IPS-15b (cell line): Measurements from ENCODE around the gene BATF.

Source experiments
- H3K27me3 ChIP-seq: one replicate; pipeline ENCODE4 v1.6.1; 2013; ENCODE audit warnings: low read length; ENCODE audit not compliant: control insufficient read depth, insufficient read depth
- H3K36me3 ChIP-seq: one replicate; pipeline ENCODE4 v1.6.1; 2013; ENCODE audit warnings: low read length; ENCODE audit not compliant: control insufficient read depth, insufficient read depth
- H3K4me1 ChIP-seq: one replicate; pipeline ENCODE4 v1.6.1; 2013; ENCODE audit warnings: mild to moderate bottlenecking, low read length; ENCODE audit not compliant: control insufficient read depth, insufficient read depth
- H3K4me3 ChIP-seq: one replicate; pipeline ENCODE4 v1.5.1; 2013; ENCODE audit warnings: low read depth, low read length
- H3K9ac ChIP-seq: one replicate; pipeline ENCODE4 v1.6.1; 2013; ENCODE audit warnings: low read depth, mild to moderate bottlenecking, low read length
- H3K9me3 ChIP-seq: one replicate; pipeline ENCODE4 v1.6.1; 2013; ENCODE audit warnings: mild to moderate bottlenecking, low read length; ENCODE audit not compliant: control insufficient read depth, insufficient read depth

BATF gene

GRCh38 chr14:75559045-75559444, 36.8 kb downstream of the BATF start:
- Histone ChIP-seq H3K4me1 (peaks cover 6% of the 10 kb centered on the region), H3K9ac (no peak overlapping the region), H3K9me3 (no peaks in the 10 kb centered on the region), H3K27me3 (no peaks in the 10 kb centered on the region), H3K4me3 (no peak overlapping the region), H3K36me3 (peaks cover 2% of the 10 kb centered on the region)

- H3K4me1 ChIP-seq = peaks cover 6% of the 10 kb centered on the region
- no peak overlapping the region for H3K4me3 ChIP-seq
- no peaks in the 10 kb centered on the region for H3K9me3 ChIP-seq
- H3K27me3 ChIP-seq = no peaks in the 10 kb centered on the region
- H3K9ac ChIP-seq = no peak overlapping the region
- peaks cover 2% of the 10 kb centered on the region for H3K36me3 ChIP-seq
Observed at GRCh38 chr14:75559451-75560222, 37.4 kb downstream of the BATF start.

- H3K27me3 ChIP-seq = no peaks in the 10 kb centered on the region
- peaks cover 6% of the 10 kb centered on the region for H3K4me1 ChIP-seq
- peaks cover under 1% of the 10 kb centered on the region for H3K36me3 ChIP-seq
- no peak overlapping the region for H3K4me3 ChIP-seq
- no peak overlapping the region for H3K9ac ChIP-seq
- H3K9me3 ChIP-seq = no peaks in the 10 kb centered on the region
Observed at GRCh38 chr14:75561013-75561432, 38.8 kb downstream of the BATF start.

- no peak overlapping the region for H3K4me3 ChIP-seq
- no peaks in the 10 kb centered on the region for H3K36me3 ChIP-seq
- H3K9me3 ChIP-seq = no peaks in the 10 kb centered on the region
- H3K4me1 ChIP-seq = peaks cover 6% of the 10 kb centered on the region
- H3K27me3 ChIP-seq = no peaks in the 10 kb centered on the region
- no peak overlapping the region for H3K9ac ChIP-seq
Observed at GRCh38 chr14:75562089-75562488, 39.8 kb downstream of the BATF start.

- peaks cover 6% of the 10 kb centered on the region for H3K4me1 ChIP-seq
- H3K9me3 ChIP-seq = no peaks in the 10 kb centered on the region
- no peak overlapping the region for H3K4me3 ChIP-seq
- H3K27me3 ChIP-seq = no peaks in the 10 kb centered on the region
- H3K9ac ChIP-seq = no peak overlapping the region
- H3K36me3 ChIP-seq = no peaks in the 10 kb centered on the region
Observed at GRCh38 chr14:75562489-75562888, 40.2 kb downstream of the BATF start.

- Histone ChIP-seq H3K9me3 (no peaks in the 10 kb centered on the region), H3K4me3 (no peak overlapping the region), H3K4me1 (peaks cover 6% of the 10 kb centered on the region), H3K27me3 (no peaks in the 10 kb centered on the region), H3K9ac (no peak overlapping the region), H3K36me3 (no peaks in the 10 kb centered on the region)
Observed at GRCh38 chr14:75563931-75564330, 41.7 kb downstream of the BATF start.

- Histone ChIP-seq H3K27me3 (no peaks in the 10 kb centered on the region), H3K36me3 (no peaks in the 10 kb centered on the region), H3K9ac (no peak overlapping the region), H3K4me3 (no peak overlapping the region), H3K4me1 (peaks cover 4% of the 10 kb centered on the region), H3K9me3 (no peaks in the 10 kb centered on the region)
Observed at GRCh38 chr14:75565056-75565455, 42.8 kb downstream of the BATF start.

GRCh38 chr14:75566321-75566720, 44.1 kb downstream of the BATF start:
- Histone ChIP-seq H3K9me3 (no peaks in the 10 kb centered on the region), H3K4me3 (no peak overlapping the region), H3K9ac (no peak overlapping the region), H3K27me3 (no peaks in the 10 kb centered on the region), H3K36me3 (no peaks in the 10 kb centered on the region), H3K4me1 (no peaks in the 10 kb centered on the region)

GRCh38 chr14:75566752-75567151, 44.5 kb downstream of the BATF start:
- Histone ChIP-seq H3K9me3 (no peaks in the 10 kb centered on the region), H3K9ac (no peak overlapping the region), H3K36me3 (no peaks in the 10 kb centered on the region), H3K4me1 (no peaks in the 10 kb centered on the region), H3K4me3 (no peak overlapping the region), H3K27me3 (no peaks in the 10 kb centered on the region)

GRCh38 chr14:75568140-75568539, 45.9 kb downstream of the BATF start:
- no peaks in the 10 kb centered on the region for H3K4me1 ChIP-seq
- H3K27me3 ChIP-seq = no peaks in the 10 kb centered on the region
- no peaks in the 10 kb centered on the region for H3K9me3 ChIP-seq
- no peak overlapping the region for H3K9ac ChIP-seq
- H3K4me3 ChIP-seq = no peak overlapping the region
- H3K36me3 ChIP-seq = no peaks in the 10 kb centered on the region

GRCh38 chr14:75568791-75569190, 46.5 kb downstream of the BATF start:
- Histone ChIP-seq H3K4me3 (no peak overlapping the region), H3K4me1 (no peaks in the 10 kb centered on the region), H3K9ac (no peak overlapping the region), H3K27me3 (no peaks in the 10 kb centered on the region), H3K9me3 (no peaks in the 10 kb centered on the region), H3K36me3 (no peaks in the 10 kb centered on the region)

GRCh38 chr14:75570797-75571196, 48.5 kb downstream of the BATF start:
- H3K36me3 ChIP-seq = no peaks in the 10 kb centered on the region
- no peaks in the 10 kb centered on the region for H3K4me1 ChIP-seq
- H3K27me3 ChIP-seq = no peaks in the 10 kb centered on the region
- no peak overlapping the region for H3K9ac ChIP-seq
- no peaks in the 10 kb centered on the region for H3K9me3 ChIP-seq
- H3K4me3 ChIP-seq = no peak overlapping the region
